GM23338 (cell line): ENCODE measurements around the gene EFCAB13. TPM values are rescaled to one million over a fixed set of nuclear protein-coding genes. Genes with fewer than 3 reads are reported as not detected.

Source experiments
- ATAC-seq: fragments of 200-7000 bp; cut with Tn5 transposase; 3 replicates; pipeline ENCODE4 v1.9.1; 2020
- DNase-seq: peaks from one replicate; pipeline ENCODE4 v3.0.0-alpha.2; 2015; ENCODE audit warnings: low spot score
- H2AFZ ChIP-seq: fragments of 200-600 bp; sonication (generic); 2 replicates; pipeline ENCODE4 v1.8.0; 2016; ENCODE audit warnings: antibody characterized with exemption, mild to moderate bottlenecking, moderate library complexity
- H3F3A ChIP-seq: fragments of 200-600 bp; sonication (generic); replicated peaks from 2 replicates; pipeline ENCODE4 v1.8.0; 2017; ENCODE audit warnings: antibody characterized with exemption, mixed run types, low read depth
- H3K27ac ChIP-seq: fragments of 200-600 bp; sonication (generic); 2 replicates; pipeline ENCODE4 v1.6.1; 2016; ENCODE audit warnings: low read depth
- H3K27me3 ChIP-seq: fragments of 200-600 bp; sonication (generic); 2 replicates; pipeline ENCODE4 v1.8.0; 2016; ENCODE audit warnings: mild to moderate bottlenecking, mixed run types, moderate library complexity; ENCODE audit not compliant: insufficient read depth
- H3K36me3 ChIP-seq: fragments of 200-600 bp; sonication (generic); 2 replicates; pipeline ENCODE4 v1.8.0; 2016; ENCODE audit warnings: mild to moderate bottlenecking; ENCODE audit not compliant: insufficient read depth
- H3K4me1 ChIP-seq: fragments of 200-600 bp; sonication (generic); 2 replicates; pipeline ENCODE4 v1.8.0; 2016; ENCODE audit warnings: mild to moderate bottlenecking, moderate library complexity; ENCODE audit not compliant: insufficient read depth
- H3K4me2 ChIP-seq: fragments of 200-600 bp; sonication (generic); 2 replicates; pipeline ENCODE4 v1.7.1; 2017; ENCODE audit warnings: mixed run types
- H3K4me3 ChIP-seq: fragments of 200-600 bp; sonication (generic); 2 replicates; pipeline ENCODE4 v1.6.1; 2016; ENCODE audit warnings: mixed run types
- H3K79me2 ChIP-seq: fragments of 200-600 bp; sonication (generic); replicated peaks from 2 replicates; pipeline ENCODE4 v1.8.0; 2017; ENCODE audit warnings: mild to moderate bottlenecking; ENCODE audit not compliant: insufficient read depth
- H3K9me2 ChIP-seq: fragments of 200-600 bp; sonication (generic); 2 replicates; pipeline ENCODE4 v1.8.0; 2017; ENCODE audit not compliant: insufficient read depth
- H4K20me1 ChIP-seq: fragments of 200-600 bp; sonication (generic); replicated peaks from 2 replicates; pipeline ENCODE4 v1.8.0; 2017; ENCODE audit warnings: mild to moderate bottlenecking; ENCODE audit not compliant: insufficient read depth
- H3K27ac Mint-ChIP-seq: 2 replicates; pipeline ENCODE4 v1.8.0; 2020; ENCODE audit warnings: inconsistent platforms, mild to moderate bottlenecking, moderate library complexity, mixed read lengths
- H3K27me3 Mint-ChIP-seq: 3 replicates; pipeline ENCODE4 v1.8.0; 2022; ENCODE audit warnings: low read depth, mild to moderate bottlenecking, moderate library complexity, mixed read lengths, inconsistent platforms; ENCODE audit not compliant: insufficient read depth, poor library complexity
- H3K36me3 Mint-ChIP-seq: 3 replicates; pipeline ENCODE4 v1.8.0; 2021; ENCODE audit warnings: low read depth, mild to moderate bottlenecking, inconsistent platforms, moderate library complexity, mixed read lengths
- H3K4me1 Mint-ChIP-seq: 3 replicates; pipeline ENCODE4 v1.8.0; 2020; ENCODE audit warnings: mild to moderate bottlenecking, inconsistent platforms, mixed read lengths
- H3K4me3 Mint-ChIP-seq: 3 replicates; pipeline ENCODE4 v1.8.0; 2021; ENCODE audit warnings: moderate library complexity, mild to moderate bottlenecking, inconsistent platforms, mixed read lengths
- H3K9me3 Mint-ChIP-seq: 3 replicates; pipeline ENCODE4 v1.8.0; 2020; ENCODE audit warnings: moderate library complexity, mild to moderate bottlenecking, inconsistent platforms, mixed read lengths
- CREB1 ChIP-seq: fragments of 250-450 bp; sonication (Bioruptor Pico); IDR thresholded peaks from 2 replicates; pipeline ENCODE4 v1.5.0; 2020; ENCODE audit warnings: low read depth, mild to moderate bottlenecking, moderate library complexity
- CTCF ChIP-seq, 2 experiments: fragments of 200-600 bp in 1 of 2; sonication (generic) in 1 of 2; conservative IDR thresholded peaks; 2 replicates each; pipeline versions ENCODE4 v1.5.1 to v1.6.1; 2016 to 2017; ENCODE audit warnings: antibody characterized with exemption in 2 of 2, low read depth in 2 of 2, mild to moderate bottlenecking in 2 of 2, moderate library complexity in 1 of 2
- ETS1 ChIP-seq: IDR thresholded peaks from 2 replicates; pipeline ENCODE4 v1.6.1; 2016; ENCODE audit warnings: antibody characterized with exemption
- EZH2 ChIP-seq: fragments of 200-600 bp; sonication (generic); IDR thresholded peaks from one replicate; pipeline ENCODE4 v1.8.0; 2017; ENCODE audit warnings: antibody characterized with exemption, mild to moderate bottlenecking, low read depth; ENCODE audit not compliant: unreplicated experiment
- EZH2phosphoT487 ChIP-seq: fragments of 200-600 bp; sonication (generic); IDR thresholded peaks from one replicate; pipeline ENCODE4 v1.8.1; 2018; ENCODE audit warnings: antibody characterized with exemption; ENCODE audit not compliant: unreplicated experiment
- NANOG ChIP-seq: IDR thresholded peaks from 2 replicates; pipeline ENCODE4 v1.6.1; 2016; ENCODE audit warnings: antibody characterized with exemption, borderline replicate concordance
- POLR2AphosphoS5 ChIP-seq: IDR thresholded peaks from 2 replicates; pipeline ENCODE4 v1.6.1; 2016; ENCODE audit warnings: antibody characterized with exemption, low read depth
- REST ChIP-seq: IDR thresholded peaks from one replicate; pipeline ENCODE4 v1.6.1; 2018; ENCODE audit warnings: antibody characterized with exemption; ENCODE audit not compliant: unreplicated experiment
- ZNF114 ChIP-seq: fragments of 250-450 bp; sonication (Bioruptor Pico); IDR thresholded peaks from 2 replicates; pipeline ENCODE4 v1.5.0; 2020; ENCODE audit warnings: mild to moderate bottlenecking, moderate library complexity
- ZNF462 ChIP-seq: fragments of 250-450 bp; sonication (Bioruptor Pico); IDR thresholded peaks from 2 replicates; pipeline ENCODE4 v1.5.0; 2020; ENCODE audit warnings: mild to moderate bottlenecking, moderate library complexity
- polyA plus RNA-seq: library from polyadenylated mRNA; unstranded; fragments of >200 nt; fragmentation: Nextera tagmentation; extraction: Ambion mirVana; gene quantifications from 2 replicates; pipeline ENCODE4 v1.2.1, GENCODE V29; 2016
- total RNA-seq: library from RNA; depleted of rRNA; stranded (reverse); fragments of >200 nt; shearing (Covaris generic); gene quantifications from 2 replicates; pipeline ENCODE4 v1.2.3, GENCODE V29; 2014

Gene EFCAB13
- total and polyA plus RNA-seq, 2 experiments from 2014 or later: 4.1 to 5.4 TPM

GRCh38 chr17:47325176-47325575, 1.4 kb downstream of the EFCAB13 start (continued):
- TF ChIP-seq REST: no peak
- TF ChIP-seq EZH2phosphoT487: no peak
- TF ChIP-seq POLR2AphosphoS5: no peak
- no peak for TF ChIP-seq EZH2
- no peak for TF ChIP-seq CREB1 (CRISPR knock-in tag)
- TF ChIP-seq CTCF (conservative IDR thresholded peaks at IDR 0.05; ENCODE audit: low read depth in 2 of 2): no peak

GRCh38 chr17:47330548-47330947, 6.8 kb downstream of the EFCAB13 start:
- ATAC-seq: no peak
- no peaks in the 10 kb centered on the region for H3K4me1 Mint-ChIP-seq
- H3K9me3 Mint-ChIP-seq: no peaks in the 10 kb centered on the region; the same call in 2 of the 3 replicates
- TF ChIP-seq EZH2phosphoT487 (no peak), NANOG (no peak), ETS1 (no peak), ZNF462 (no peak), POLR2AphosphoS5 (no peak), CTCF (conservative IDR thresholded peaks at IDR 0.05; ENCODE audit: low read depth in 2 of 2) (no peak), ZNF114 (CRISPR knock-in tag) (no peak)

More at GRCh38 chr17:47330548-47330947, 6.8 kb downstream of the EFCAB13 start:
- peaks cover under 1% of the 10 kb centered on the region; the same call in 1 of the 2 replicates for H3K27me3 ChIP-seq
- no peaks in the 10 kb centered on the region for H3K36me3 ChIP-seq
- Mint-ChIP-seq H3K27me3 (peaks cover 4% of the 10 kb centered on the region), H3K36me3 (no peaks in the 10 kb centered on the region), H3K27ac (no peak overlapping the region), H3K4me3 (no peak overlapping the region)
- no peaks in the 10 kb centered on the region for H3K79me2 ChIP-seq
- H4K20me1 ChIP-seq: no peaks in the 10 kb centered on the region
- no peaks in the 10 kb centered on the region for H3F3A ChIP-seq
- no peak for DNase-seq
- H3K4me1 ChIP-seq: no peaks in the 10 kb centered on the region
- no peak overlapping the region for H2AFZ ChIP-seq
- no peak overlapping the region for H3K27ac ChIP-seq
- no peak overlapping the region for H3K4me3 ChIP-seq
- no peak overlapping the region for H3K4me2 ChIP-seq
- no peaks in the 10 kb centered on the region for H3K9me2 ChIP-seq
